Left renal cortex interstitium (tissue), 4 donors: ENCODE data around the gene NCAN. TPM values are rescaled to one million over a fixed set of nuclear protein-coding genes. Genes with fewer than 3 reads are reported as not detected.
"Not testable (repeated sequence)": the region's sequence is repeated elsewhere in the genome, so short reads cannot be mapped to it uniquely, and the experiment has no call there.

Experiments
- DNase-seq, 4 donors: peaks; one replicate each; pipeline ENCODE4 v3.0.0-alpha.2; 2013; ENCODE audit warnings: low read depth in 4 of 4, low spot score in 2 of 4, missing footprints in 1 of 4
- polyA plus RNA-seq, 4 donors: library from polyadenylated mRNA; unstranded; fragments of 120-200 nt; gene quantifications; one replicate each; pipeline ENCODE4 v1.2.1, GENCODE V29; 2013; ENCODE audit not compliant: insufficient read length in 4 of 4

NCAN gene
- polyA plus RNA-seq, 4 donors = 0.09 to 1.5 TPM; not detected in 2

GRCh38 chr19:19192910-19193423, 18.8 kb upstream of the NCAN start:
- no peak for DNase-seq

- no peak for DNase-seq
These were observed 17.8 kb upstream of the NCAN start for GRCh38 chr19:19193926-19194325.

- DNase-seq = no peak
These were observed 9.8 kb upstream of the NCAN start for GRCh38 chr19:19201697-19202630.

- no peak for DNase-seq
These were observed 9.1 kb upstream of the NCAN start for GRCh38 chr19:19202707-19203011.

GRCh38 chr19:19203012-19203856, 8.5 kb upstream of the NCAN start, which contains the start of gene NR2C2AP:
Gene NR2C2AP, minus strand, starts transcription at chr19:19203414. Its CDS starts 354 bp downstream, at chr19:19203060.
- peak in 3 of 4 donors; percentile 66 to 83 (median 72) for DNase-seq

- DNase-seq = no peak
These were observed 7.6 kb upstream of the NCAN start for GRCh38 chr19:19204181-19204580.

- no peak for DNase-seq
These were observed 6.0 kb upstream of the NCAN start for GRCh38 chr19:19205416-19206410.

- no peak for DNase-seq
These were observed 4.8 kb upstream of the NCAN start for GRCh38 chr19:19206938-19207337.

- no peak for DNase-seq
These were observed 3.9 kb upstream of the NCAN start for GRCh38 chr19:19207637-19208572.

GRCh38 chr19:19209372-19209771, 2.4 kb upstream of the NCAN start:
- no peak for DNase-seq

- DNase-seq = no peak
These were observed 1.2 kb downstream of the NCAN start for GRCh38 chr19:19212916-19213315.

GRCh38 chr19:19213426-19214158, 1.8 kb downstream of the NCAN start:
- no peak for DNase-seq

- no peak for DNase-seq
These were observed 2.4 kb downstream of the NCAN start for GRCh38 chr19:19214159-19214490.

- DNase-seq = peak in 2 of 4 donors; percentile 44 to 59
These were observed 3.1 kb downstream of the NCAN start for GRCh38 chr19:19214892-19215291.

- no peak for DNase-seq
These were observed 4.0 kb downstream of the NCAN start for GRCh38 chr19:19215792-19216191.

- no peak for DNase-seq
These were observed 5.3 kb downstream of the NCAN start for GRCh38 chr19:19217099-19217498.

GRCh38 chr19:19218911-19219310, 7.2 kb downstream of the NCAN start:
- DNase-seq = no peak

GRCh38 chr19:19221000-19221399, 9.2 kb downstream of the NCAN start:
- DNase-seq = not testable (repeated sequence)
